ENCODE results near the gene NR5A2. TPM values are rescaled to one million over a fixed set of nuclear protein-coding genes. Genes with fewer than 3 reads are reported as not detected.

NR5A2 gene
- total and polyA plus RNA-seq, 2 donors from 2014 or later, result 0.13 to 6.3 TPM

GRCh38 chr1:200082329-200082728 lies 54.8 kb downstream of the NR5A2 start:
- Histone ChIP-seq H3K9ac (ENCODE audit: low read length in 3 of 3) (no peak overlapping the region), H3K9me3 (ENCODE audit: control insufficient read depth in 2 of 3, insufficient read depth in 1 of 3, low read length in 3 of 3) (no peaks in the 10 kb centered on the region), H3K27me3 (ENCODE audit: control insufficient read depth, insufficient read depth, low read length) (peaks cover 10% of the 10 kb centered on the region), H3K27ac (ENCODE audit: low read depth in 2 of 2, low read length in 2 of 2) (no peak overlapping the region), H3K4me3 (ENCODE audit: low read length in 3 of 3) (no peak overlapping the region), H3K36me3 (ENCODE audit: control insufficient read depth in 2 of 3, insufficient read depth in 3 of 3, low read length in 3 of 3) (no peaks in the 10 kb centered on the region), H3K4me1 (ENCODE audit: control insufficient read depth in 2 of 3, insufficient read depth in 2 of 3, low read depth in 1 of 3, low read length in 3 of 3) (no peaks in the 10 kb centered on the region)
- no peak for FAIRE-seq
- no peak for DNase-seq
- intact Hi-C loops (cut with DNase I), result no loop called here
- TF ChIP-seq CTCF (IDR thresholded peaks at IDR 0.05; ENCODE audit: borderline replicate concordance, extremely low read depth, insufficient read depth), result no peak

- Histone ChIP-seq H3K4me1 (ENCODE audit: control insufficient read depth in 2 of 3, insufficient read depth in 2 of 3, low read depth in 1 of 3, low read length in 3 of 3) (no peaks in the 10 kb centered on the region), H3K9me3 (ENCODE audit: control insufficient read depth in 2 of 3, insufficient read depth in 1 of 3, low read length in 3 of 3) (no peaks in the 10 kb centered on the region), H3K27ac (ENCODE audit: low read depth in 2 of 2, low read length in 2 of 2) (no peak overlapping the region), H3K9ac (ENCODE audit: low read length in 3 of 3) (no peak overlapping the region), H3K36me3 (ENCODE audit: control insufficient read depth in 2 of 3, insufficient read depth in 3 of 3, low read length in 3 of 3) (no peaks in the 10 kb centered on the region), H3K4me3 (ENCODE audit: low read length in 3 of 3) (no peak overlapping the region), H3K27me3 (ENCODE audit: control insufficient read depth, insufficient read depth, low read length) (no peaks in the 10 kb centered on the region)
- no peak for TF ChIP-seq CTCF (IDR thresholded peaks at IDR 0.05; ENCODE audit: borderline replicate concordance, extremely low read depth, insufficient read depth)
- no peak for DNase-seq
- intact Hi-C loops (cut with DNase I), result no loop called here
- no peak for FAIRE-seq
These were observed 63.0 kb downstream of the NR5A2 start for GRCh38 chr1:200090252-200091159.

GRCh38 chr1:200095057-200095577 lies 67.6 kb downstream of the NR5A2 start:
- Histone ChIP-seq H3K9me3 (ENCODE audit: control insufficient read depth in 2 of 3, insufficient read depth in 1 of 3, low read length in 3 of 3) (no peaks in the 10 kb centered on the region), H3K4me3 (ENCODE audit: low read length in 3 of 3) (no peak overlapping the region), H3K9ac (ENCODE audit: low read length in 3 of 3) (no peak overlapping the region), H3K27me3 (ENCODE audit: control insufficient read depth, insufficient read depth, low read length) (no peaks in the 10 kb centered on the region), H3K4me1 (ENCODE audit: control insufficient read depth in 2 of 3, insufficient read depth in 2 of 3, low read depth in 1 of 3, low read length in 3 of 3) (no peaks in the 10 kb centered on the region), H3K36me3 (ENCODE audit: control insufficient read depth in 2 of 3, insufficient read depth in 3 of 3, low read length in 3 of 3) (no peaks in the 10 kb centered on the region), H3K27ac (ENCODE audit: low read depth in 2 of 2, low read length in 2 of 2) (no peak overlapping the region)
- intact Hi-C loops (cut with DNase I), result no loop called here
- no peak for FAIRE-seq
- no peak for DNase-seq
- no peak for TF ChIP-seq CTCF (IDR thresholded peaks at IDR 0.05; ENCODE audit: borderline replicate concordance, extremely low read depth, insufficient read depth)
